Renal pelvis (tissue), 12 donors: Measurements from ENCODE around the gene PPIL4. TPM values are rescaled to one million over a fixed set of nuclear protein-coding genes. Genes with fewer than 3 reads are reported as not detected.

ENCODE experiments used
- DNase-seq: peaks from one replicate; pipeline ENCODE4 v3.0.0-alpha.2; 2013
- long read RNA-seq, 16 experiments: transcript quantifications; one replicate each; lab custom pipeline, GENCODE V29; 2026
- polyA plus RNA-seq, 3 donors: library from polyadenylated mRNA; unstranded; fragments of 120-200 nt; gene quantifications; one replicate each; pipeline ENCODE4 v1.2.1, GENCODE V29; 2013; ENCODE audit not compliant: insufficient read length in 3 of 3

PPIL4 gene
- polyA plus RNA-seq, result 10 to 100 TPM; 49.5 to 57.1 (median 52.2) TPM
- long read RNA-seq, donor 1, transcript PPIL4-201 (13 exons, 2,232 nt), result major isoform, 17 of 24 reads
- long read RNA-seq, donor 1, partial matches to known transcripts, result 6 of 24 reads
- long read RNA-seq, donor 1, other reads (novel, unspliced or antisense), result 0 of 24 reads
- long read RNA-seq, donor 2, transcript PPIL4-201 (13 exons, 2,232 nt), result major isoform, 18 of 24 reads
- long read RNA-seq, donor 2, partial matches to known transcripts, result 6 of 24 reads
- long read RNA-seq, donor 2, other reads (novel, unspliced or antisense), result 0 of 24 reads
- long read RNA-seq, donor 3, transcript PPIL4-201 (13 exons, 2,232 nt), result major isoform, 10 of 19 reads
- long read RNA-seq, donor 3, partial matches to known transcripts, result 8 of 19 reads
- long read RNA-seq, donor 3, other reads (novel, unspliced or antisense), result 0 of 19 reads
- long read RNA-seq, donor 4, transcript PPIL4-201 (13 exons, 2,232 nt), result major isoform, 13 of 13 reads
- long read RNA-seq, donor 4, partial matches to known transcripts, result 0 of 13 reads
- long read RNA-seq, donor 4, other reads (novel, unspliced or antisense), result 0 of 13 reads
- long read RNA-seq, donor 5, partial matches to known transcripts, result 0 of 4 reads
- long read RNA-seq, donor 5, other reads (novel, unspliced or antisense), result 0 of 4 reads
- long read RNA-seq, donor 6, transcript PPIL4-201 (13 exons, 2,232 nt), result major isoform, 20 of 22 reads
- long read RNA-seq, donor 6, partial matches to known transcripts, result 0 of 22 reads
- long read RNA-seq, donor 6, other reads (novel, unspliced or antisense), result 0 of 22 reads
- long read RNA-seq, donor 7, transcript PPIL4-201 (13 exons, 2,232 nt), result major isoform, 9 of 31 reads
- long read RNA-seq, donor 7, partial matches to known transcripts, result 22 of 31 reads
- long read RNA-seq, donor 7, other reads (novel, unspliced or antisense), result 0 of 31 reads
- long read RNA-seq, donor 8, transcript PPIL4-201 (13 exons, 2,232 nt), result major isoform, 11 of 12 reads
- long read RNA-seq, donor 8, partial matches to known transcripts, result 0 of 12 reads
- long read RNA-seq, donor 8, other reads (novel, unspliced or antisense), result 0 of 12 reads
- long read RNA-seq, donor 9, transcript PPIL4-201 (13 exons, 2,232 nt), result major isoform, 17 of 23 reads
- long read RNA-seq, donor 9, partial matches to known transcripts, result 5 of 23 reads
- long read RNA-seq, donor 9, other reads (novel, unspliced or antisense), result 0 of 23 reads
- long read RNA-seq, donor 10, transcript PPIL4-201 (13 exons, 2,232 nt), result major isoform, 11 of 20 reads
- long read RNA-seq, donor 10, partial matches to known transcripts, result 8 of 20 reads
- long read RNA-seq, donor 10, other reads (novel, unspliced or antisense), result 0 of 20 reads
- long read RNA-seq, donor 11, partial matches to known transcripts, result 5 of 8 reads
- long read RNA-seq, donor 11, other reads (novel, unspliced or antisense), result 0 of 8 reads
- long read RNA-seq, donor 12, transcript PPIL4-201 (13 exons, 2,232 nt), result major isoform, 28 of 30 reads
- long read RNA-seq, donor 12, partial matches to known transcripts, result 0 of 30 reads
- long read RNA-seq, donor 12, other reads (novel, unspliced or antisense), result 0 of 30 reads
- long read RNA-seq, donor 13, transcript PPIL4-201 (13 exons, 2,232 nt), result major isoform, 7 of 7 reads
- long read RNA-seq, donor 13, partial matches to known transcripts, result 0 of 7 reads
- long read RNA-seq, donor 13, other reads (novel, unspliced or antisense), result 0 of 7 reads
- long read RNA-seq, donor 14, transcript PPIL4-201 (13 exons, 2,232 nt), result major isoform, 14 of 420 reads
- long read RNA-seq, donor 14, partial matches to known transcripts, result 312 of 420 reads
- long read RNA-seq, donor 14, other reads (novel, unspliced or antisense), result 92 of 420 reads
- long read RNA-seq, donor 15, transcript PPIL4-201 (13 exons, 2,232 nt), result major isoform, 21 of 181 reads
- long read RNA-seq, donor 15, partial matches to known transcripts, result 160 of 181 reads
- long read RNA-seq, donor 15, other reads (novel, unspliced or antisense), result 0 of 181 reads
- long read RNA-seq, donor 16, transcript PPIL4-201 (13 exons, 2,232 nt), result major isoform, 13 of 14 reads
- long read RNA-seq, donor 16, partial matches to known transcripts, result 0 of 14 reads
- long read RNA-seq, donor 16, other reads (novel, unspliced or antisense), result 0 of 14 reads

GRCh38 chr6:149545754-149546471 lies at the start of gene PPIL4:
PPIL4 (minus strand) TSS chr6:149546043; CDS start chr6:149546005, 38 bp downstream.
- DNase-seq, result peak; percentile 96

- peak; percentile 21 for DNase-seq
Measured at GRCh38 chr6:149593408-149593807, 47.6 kb upstream of the PPIL4 start.

- DNase-seq, result no peak
Measured at GRCh38 chr6:149592983-149593382, 47.1 kb upstream of the PPIL4 start.

- no peak for DNase-seq
Measured at GRCh38 chr6:149586149-149586548, 40.3 kb upstream of the PPIL4 start.

- DNase-seq, result no peak
Measured at GRCh38 chr6:149581349-149581748, 35.5 kb upstream of the PPIL4 start.

- DNase-seq, result no peak
Measured at GRCh38 chr6:149580880-149581279, 35.0 kb upstream of the PPIL4 start.

- DNase-seq, result no peak
Measured at GRCh38 chr6:149567945-149568585, 22.2 kb upstream of the PPIL4 start.

GRCh38 chr6:149567194-149567586 lies 21.3 kb upstream of the PPIL4 start:
- no peak for DNase-seq

- peak; percentile 56 for DNase-seq
Measured at GRCh38 chr6:149566410-149567193, 20.8 kb upstream of the PPIL4 start.

GRCh38 chr6:149565527-149566409 lies 19.9 kb upstream of the PPIL4 start, which contains the start of gene GINM1:
GINM1 (plus strand) TSS chr6:149566375; CDS start chr6:149566415, 40 bp downstream.
- DNase-seq, result peak; percentile 94

GRCh38 chr6:149563928-149564325 lies 18.1 kb upstream of the PPIL4 start:
- DNase-seq, result peak; percentile 33

GRCh38 chr6:149563203-149563927 lies 17.5 kb upstream of the PPIL4 start:
- DNase-seq, result no peak

- DNase-seq, result no peak
Measured at GRCh38 chr6:149560736-149561135, 14.9 kb upstream of the PPIL4 start.

GRCh38 chr6:149559389-149559788 lies 13.5 kb upstream of the PPIL4 start:
- DNase-seq, result no peak

- DNase-seq, result no peak
Measured at GRCh38 chr6:149558029-149558428, 12.2 kb upstream of the PPIL4 start.

GRCh38 chr6:149551920-149552319 lies 6.1 kb upstream of the PPIL4 start:
- DNase-seq, result no peak
